NCI-H2081 treated with DMSO at 0.1 percent for 48 hours (cell line): ENCODE results near the gene MYL12A.
"Not testable (repeated sequence)": the region's sequence is repeated elsewhere in the genome, so short reads cannot be mapped to it uniquely, and the experiment has no call there.

ENCODE experiments used
- DNase-seq: peaks from one replicate; lab custom pipeline; 2025; lab: John Stamatoyannopoulos, UW

MYL12A gene

GRCh38 chr18:3255611-3256165 is 8.1 kb downstream of the MYL12A start:
- no peak for DNase-seq

DNA sequence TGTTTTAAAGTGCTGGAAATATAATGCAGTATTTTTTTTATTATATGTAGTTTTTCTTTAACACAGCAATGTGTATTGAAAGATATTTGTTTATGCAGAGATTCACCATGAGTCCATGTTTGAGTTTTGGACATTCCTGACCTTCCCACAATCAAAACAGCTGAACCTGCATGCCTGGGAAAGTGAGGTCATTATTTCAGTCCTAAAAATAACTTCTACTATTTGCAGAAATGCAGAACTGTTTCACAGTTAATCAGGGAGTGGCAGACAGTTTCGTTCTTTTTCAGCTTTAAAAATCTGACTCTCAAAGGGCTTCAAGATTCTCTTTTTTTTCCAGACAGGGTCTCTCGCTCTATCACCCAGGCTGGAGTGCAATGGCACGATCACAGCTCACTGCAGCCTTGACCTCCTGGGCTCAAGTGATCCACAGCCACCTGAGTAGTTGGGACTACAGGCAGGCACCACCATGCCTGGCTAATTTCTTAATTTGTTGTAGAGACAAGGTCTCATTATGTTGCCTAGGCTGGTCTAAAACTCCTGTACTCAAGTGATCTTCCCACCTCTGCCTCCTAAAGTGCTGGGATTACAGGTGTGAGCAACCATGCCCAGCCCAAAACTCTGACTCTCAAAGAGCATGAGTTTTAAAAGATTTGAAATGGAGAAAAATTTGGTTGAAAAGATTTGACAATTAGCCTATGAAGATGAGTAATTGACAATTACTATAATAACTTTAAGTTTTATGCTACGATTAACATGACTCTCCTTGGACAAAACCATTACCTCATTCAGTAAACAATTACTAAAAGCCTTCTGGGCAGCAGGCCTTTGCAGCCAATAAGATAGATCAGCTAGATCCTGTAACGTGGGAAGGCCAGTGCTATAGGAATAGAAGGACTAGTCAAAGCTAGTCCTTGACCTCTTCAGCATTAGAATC is 9.4 kb downstream of the MYL12A start:
- no peak for DNase-seq

GRCh38 chr18:3257627-3258120 is 10.1 kb downstream of the MYL12A start:
- DNase-seq, result no peak

DNA sequence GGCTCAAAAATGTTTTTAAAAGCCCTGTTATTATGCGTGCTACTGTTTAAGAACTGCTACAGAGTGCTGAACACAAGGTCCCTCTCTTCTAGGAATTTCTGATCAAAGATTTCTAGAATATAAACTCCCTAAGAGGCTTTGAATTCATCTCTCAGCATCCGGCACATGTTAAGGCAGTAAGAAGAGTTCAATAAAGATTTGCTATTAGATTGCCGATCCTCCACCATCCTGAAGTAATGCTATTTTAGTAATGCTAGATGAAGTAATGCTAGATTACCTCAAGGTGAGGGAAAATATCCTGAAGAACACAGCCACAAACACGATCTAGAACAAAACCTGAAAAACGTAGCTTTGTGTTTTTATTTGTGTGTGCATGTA is 13.4 kb downstream of the MYL12A start:
- DNase-seq, result no peak

- DNase-seq, result no peak
These were observed 14.0 kb downstream of the MYL12A start, which contains the start of gene MYL12B for GRCh38 chr18:3261373-3262233. MYL12B (plus strand) TSS chr18:3262133; CDS start chr18:3272899, 10,766 bp downstream.

DNA sequence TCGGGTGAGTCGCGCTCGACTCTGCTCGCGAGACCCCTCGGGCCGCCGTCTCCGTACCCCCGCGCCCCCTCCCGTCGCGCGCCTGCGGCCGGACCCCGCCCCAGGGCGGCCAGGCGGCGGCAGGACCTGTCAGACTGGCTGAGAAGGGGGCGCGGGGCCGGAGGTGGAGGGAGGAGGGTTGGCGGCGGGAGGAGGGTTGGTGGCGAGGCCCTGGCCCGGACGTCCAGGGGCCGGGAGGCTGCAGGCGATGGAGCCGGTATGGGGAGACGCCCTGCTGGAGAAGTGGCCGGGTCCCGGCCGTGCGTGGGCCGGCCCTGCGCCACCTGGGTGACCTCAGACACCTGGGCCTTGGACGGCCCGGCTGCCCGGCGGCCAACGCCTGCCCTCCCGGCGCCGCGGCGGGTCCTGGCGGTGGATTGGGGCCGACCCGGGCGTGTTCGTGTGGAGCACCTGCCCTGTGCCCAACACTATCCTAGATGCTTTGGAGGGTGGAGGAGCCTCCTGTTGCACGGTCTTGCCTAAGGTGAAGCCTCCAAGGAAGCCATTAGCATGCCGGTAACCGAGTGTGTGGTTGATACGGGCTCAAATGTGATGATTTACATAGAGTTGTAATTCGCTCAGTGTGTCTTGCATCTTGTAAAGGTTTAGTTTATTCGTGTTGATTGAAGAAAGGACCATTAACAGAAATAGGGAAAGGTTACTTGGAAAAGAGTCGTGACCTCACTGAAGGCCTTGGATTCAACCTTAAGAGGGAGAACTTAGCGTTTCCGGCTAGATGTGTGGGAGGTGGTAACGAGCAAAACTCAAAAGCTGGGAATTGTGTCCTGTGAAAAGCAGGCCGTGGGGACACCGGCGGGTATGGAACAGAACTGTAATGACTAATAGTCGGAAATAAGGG is 14.9 kb downstream of the MYL12A start:
- no peak for DNase-seq

GRCh38 chr18:3263132-3263700 is 15.6 kb downstream of the MYL12A start:
- DNase-seq, result no peak

DNA sequence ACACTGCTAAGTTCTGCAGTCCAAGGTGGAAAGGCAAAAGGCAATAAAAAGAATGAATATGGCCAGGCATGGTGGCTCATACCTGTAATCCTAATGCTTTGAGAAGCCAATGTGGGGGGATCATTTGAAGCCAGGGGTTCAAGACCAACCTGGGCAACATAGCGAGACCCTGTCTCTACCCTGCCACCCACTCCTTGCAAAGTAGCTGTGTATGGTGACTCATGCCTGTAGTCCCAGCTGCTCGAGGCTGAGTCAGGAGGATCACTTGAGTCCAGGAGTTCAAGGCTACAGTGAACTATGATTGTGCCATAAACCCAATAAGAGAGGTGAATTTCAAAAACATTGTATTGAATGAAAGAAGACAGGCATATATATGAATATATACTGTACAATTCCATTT is 16.8 kb downstream of the MYL12A start:
- no peak for DNase-seq

DNA sequence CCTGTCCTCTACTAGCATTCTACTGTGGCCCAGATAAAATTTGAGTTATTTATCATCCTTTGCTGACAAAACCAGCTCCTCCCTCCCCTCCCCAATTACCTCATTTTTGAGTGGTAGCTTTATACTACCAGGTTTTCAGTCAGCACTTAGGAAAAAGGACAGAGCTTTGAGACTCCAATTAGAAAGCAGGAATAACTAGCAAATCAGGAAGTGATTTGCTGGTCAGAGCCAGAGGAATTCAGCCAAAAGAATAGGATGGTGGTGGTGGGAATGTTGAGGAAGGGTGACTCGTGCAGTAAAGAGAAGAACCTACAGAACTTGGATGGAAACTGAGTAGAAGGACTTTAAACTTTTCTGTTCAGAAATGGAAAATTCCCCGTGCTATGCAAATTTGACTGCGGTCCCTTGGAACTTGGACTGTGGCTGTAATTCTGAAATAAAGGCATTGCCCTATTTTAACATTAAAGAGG is 18.0 kb downstream of the MYL12A start:
- no peak for DNase-seq

- no peak for DNase-seq
These were observed 18.5 kb downstream of the MYL12A start for GRCh38 chr18:3266062-3266608.

DNA sequence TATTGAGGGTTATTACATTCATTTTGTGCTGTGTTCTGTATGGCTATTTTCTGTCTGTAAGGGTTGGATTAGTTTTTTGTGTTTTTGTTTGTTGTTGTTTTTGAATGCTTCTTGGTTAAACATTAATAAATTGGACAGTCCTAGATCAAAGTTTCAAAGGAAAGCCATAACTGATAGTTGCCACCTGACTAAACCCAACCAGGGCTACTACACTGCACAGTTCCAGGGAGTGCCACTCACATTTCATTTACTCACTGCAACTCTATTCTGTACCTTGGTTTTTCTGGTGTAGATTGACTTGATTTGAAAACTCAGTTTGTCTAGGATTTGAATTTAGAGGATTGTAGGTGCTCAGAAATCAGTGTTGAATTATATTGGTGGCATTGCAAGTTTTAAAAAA is 20.7 kb downstream of the MYL12A start:
- no peak for DNase-seq

DNA sequence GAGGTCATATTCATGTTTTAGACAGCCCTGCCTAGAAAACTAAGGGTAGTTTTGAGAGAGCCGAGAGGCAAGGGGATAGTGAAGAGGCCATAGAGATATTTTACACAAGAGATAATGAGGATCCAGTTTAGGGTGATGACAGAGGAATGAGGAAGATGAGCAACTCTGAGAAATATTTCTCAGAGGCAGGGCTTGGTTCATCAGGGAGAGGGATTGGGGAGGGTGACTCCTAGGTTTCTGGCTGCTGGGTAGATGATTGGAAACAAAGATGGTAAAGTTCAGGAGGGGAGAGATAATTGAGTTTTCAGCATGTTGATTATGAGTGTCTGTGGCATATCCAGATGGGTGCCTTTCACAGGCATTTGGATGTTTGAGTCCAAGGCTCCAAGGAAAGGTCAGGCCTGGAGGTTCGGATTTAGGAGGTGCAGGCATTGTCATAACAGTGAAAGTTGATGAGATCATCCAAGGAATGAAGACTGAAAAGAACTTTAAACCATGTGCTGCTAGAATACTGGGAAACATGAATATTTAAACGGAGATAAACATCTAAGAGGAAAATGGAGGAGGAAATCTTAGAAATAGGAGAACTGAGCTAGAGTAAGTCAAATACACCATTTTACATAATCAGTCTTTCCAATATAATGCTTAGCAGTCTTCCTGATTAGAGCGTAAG is 21.8 kb downstream of the MYL12A start:
- DNase-seq, result no peak

GRCh38 chr18:3269914-3270299 is 22.3 kb downstream of the MYL12A start:
- DNase-seq, result no peak

GRCh38 chr18:3273042-3273441 is 25.4 kb downstream of the MYL12A start:
- DNase-seq, result no peak

- not testable (repeated sequence) for DNase-seq
These were observed 30.1 kb downstream of the MYL12A start for GRCh38 chr18:3277643-3278213.

DNA sequence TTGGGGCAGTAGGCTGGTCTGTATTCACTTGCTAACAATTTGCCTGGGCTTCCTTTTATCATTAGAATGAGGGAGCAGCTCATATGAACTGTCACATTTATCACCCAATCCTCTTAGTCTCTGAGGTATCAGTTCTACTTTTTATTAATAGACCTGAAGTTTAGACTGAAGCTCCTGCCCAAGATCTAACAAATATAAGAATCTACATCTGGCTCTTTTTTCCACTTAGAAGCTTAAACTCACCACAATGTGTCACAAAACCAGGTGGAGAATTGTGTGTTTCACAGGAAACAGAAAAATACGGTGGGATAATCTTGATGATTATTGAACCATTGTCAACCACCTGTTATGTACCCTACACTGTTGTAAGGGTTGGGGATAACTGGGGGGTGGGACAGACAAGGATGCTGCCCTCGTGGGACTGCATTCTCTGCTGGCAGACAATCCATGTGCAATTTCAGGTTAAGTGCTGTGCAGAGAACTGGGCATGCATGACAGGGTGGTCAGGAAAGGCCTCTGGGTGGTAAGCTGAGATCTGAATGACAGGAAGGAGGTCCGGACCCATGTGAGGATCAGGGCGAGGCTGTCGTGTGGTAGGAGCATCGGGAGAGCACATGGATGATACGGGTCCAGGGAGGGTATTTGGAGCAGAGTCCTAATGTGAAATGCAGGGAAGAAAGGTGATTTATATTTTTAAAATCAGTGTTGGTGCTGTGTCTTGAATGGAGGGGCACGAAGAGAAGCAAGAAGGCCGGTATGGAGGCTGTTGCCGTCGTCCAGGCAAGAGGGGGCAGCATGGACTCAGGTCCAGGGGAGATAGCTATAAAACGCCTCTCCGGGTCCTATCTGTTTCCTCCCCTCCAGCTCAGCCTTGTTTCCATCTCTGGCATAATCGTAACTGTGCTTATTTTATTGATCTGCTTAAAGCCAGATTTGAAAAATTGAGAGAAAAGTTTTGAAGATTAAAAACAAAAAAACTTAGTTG is 31.9 kb downstream of the MYL12A start:
- no peak for DNase-seq

DNA sequence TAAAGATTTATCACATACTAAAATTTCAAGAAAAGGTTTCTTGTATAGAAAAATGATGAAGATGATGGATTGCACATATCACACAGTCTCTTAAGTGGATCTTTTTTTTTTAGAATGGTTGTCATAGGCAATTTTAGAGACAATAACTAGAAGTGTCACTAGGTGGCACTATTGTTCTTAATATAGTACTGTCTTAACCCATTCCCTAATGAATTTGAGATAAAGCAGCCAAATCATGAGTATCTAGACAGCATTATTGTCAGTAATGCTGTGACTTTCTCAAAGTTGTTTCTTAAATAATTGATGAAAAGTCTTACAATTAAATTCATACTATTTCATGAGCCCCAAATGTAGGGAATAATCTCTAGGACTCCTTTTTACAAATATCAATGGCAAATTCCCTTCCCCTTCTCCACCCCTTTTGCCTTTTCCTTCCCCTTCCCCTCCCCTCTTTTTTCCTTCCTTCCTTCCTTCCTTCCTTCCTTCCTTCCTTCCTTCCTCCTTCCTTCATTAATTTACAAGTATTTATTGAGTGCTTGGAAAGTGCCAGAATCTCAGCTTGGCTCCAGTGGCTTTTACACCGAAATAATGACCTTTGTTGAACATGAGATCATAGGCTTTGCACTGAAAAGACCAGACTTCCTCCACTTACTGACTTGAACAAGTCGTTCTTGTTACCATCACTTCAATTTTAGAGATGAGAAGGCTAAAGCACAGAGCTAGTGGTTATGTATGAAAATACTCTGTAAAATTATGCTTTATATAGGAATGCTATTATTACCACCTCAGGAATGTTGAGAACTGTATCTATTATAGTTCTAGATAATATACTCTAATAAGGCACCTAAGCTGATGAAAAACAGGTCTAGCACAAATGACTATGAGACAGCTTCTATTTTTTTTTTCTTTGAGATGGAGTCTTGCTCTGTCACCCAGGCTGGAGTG is 34.1 kb downstream of the MYL12A start:
- DNase-seq, result peak; percentile 62
